Liver (tissue), 9 donors: Measurements from ENCODE around the gene FRMD4A. TPM values are rescaled to one million over a fixed set of nuclear protein-coding genes. Genes with fewer than 3 reads are reported as not detected.
A peak's percentile ranks its signal among the peaks of the same experiment; 100 is the strongest.
"Not testable (repeated sequence)": the region's sequence is repeated elsewhere in the genome, so short reads cannot be mapped to it uniquely, and the experiment has no call there.

Experiments used
- DNase-seq: peaks from one replicate; pipeline ENCODE4 v3.0.0-alpha.2; 2017; ENCODE audit warnings: low spot score
- H3K27ac ChIP-seq, 2 donors: one replicate each; pipeline ENCODE4 v1.7.0; 2013; ENCODE audit warnings: inconsistent platforms in 2 of 2, low read length in 2 of 2, control low read depth in 1 of 2, low read depth in 1 of 2, mild to moderate bottlenecking in 1 of 2
- H3K27me3 ChIP-seq, 4 donors: one replicate each; pipeline versions ENCODE4 v1.6.1 to v1.7.0; 2013; ENCODE audit warnings: low read length in 3 of 4, inconsistent platforms in 1 of 4, mild to moderate bottlenecking in 1 of 4, moderate library complexity in 1 of 4; ENCODE audit not compliant: control insufficient read depth in 4 of 4, insufficient read depth in 4 of 4
- H3K36me3 ChIP-seq, 4 donors: one replicate each; pipeline versions ENCODE4 v1.6.1 to v1.7.0; 2013; ENCODE audit warnings: low read length in 3 of 4, mild to moderate bottlenecking in 3 of 4, low read depth in 1 of 4, moderate library complexity in 1 of 4; ENCODE audit not compliant: control insufficient read depth in 4 of 4, insufficient read depth in 3 of 4
- H3K4me1 ChIP-seq, 4 donors: one replicate each; pipeline versions ENCODE4 v1.6.1 to v1.7.0; 2013; ENCODE audit warnings: low read length in 3 of 4, mild to moderate bottlenecking in 3 of 4, moderate library complexity in 1 of 4; ENCODE audit not compliant: control insufficient read depth in 4 of 4, insufficient read depth in 4 of 4
- H3K4me3 ChIP-seq, 3 donors: one replicate each; pipeline versions ENCODE4 v1.6.1 to v1.7.0; 2013; ENCODE audit warnings: low read length in 3 of 3, control low read depth in 1 of 3, low read depth in 1 of 3, mild to moderate bottlenecking in 1 of 3
- H3K9ac ChIP-seq, 2 donors: one replicate each; pipeline ENCODE4 v1.7.0; 2013; ENCODE audit warnings: low read length in 2 of 2, mild to moderate bottlenecking in 2 of 2, moderate library complexity in 2 of 2, control low read depth in 1 of 2, low read depth in 1 of 2
- H3K9me3 ChIP-seq, 4 donors: one replicate each; pipeline versions ENCODE4 v1.6.1 to v1.7.0; 2013; ENCODE audit warnings: low read length in 3 of 4; ENCODE audit not compliant: control insufficient read depth in 4 of 4
- ATF3 ChIP-seq: IDR thresholded peaks from 2 replicates; pipeline ENCODE4 v1.6.1; 2016; ENCODE audit warnings: antibody characterized with exemption
- CTCF ChIP-seq: fragments of 150-350 bp; IDR thresholded peaks from 2 replicates; pipeline ENCODE4 v1.5.1; 2017; ENCODE audit warnings: improper control_type of control experiment, low read depth, low read length; ENCODE audit not compliant: missing input control
- EGR1 ChIP-seq, 2 donors: IDR thresholded peaks; 2 replicates each; pipeline ENCODE4 v1.6.1; 2016 to 2018; ENCODE audit warnings: antibody characterized with exemption in 2 of 2, low read depth in 2 of 2
- FOXA1 ChIP-seq: IDR thresholded peaks from 2 replicates; pipeline ENCODE4 v1.6.1; 2016; ENCODE audit warnings: antibody characterized with exemption
- FOXA2 ChIP-seq: IDR thresholded peaks from 2 replicates; pipeline ENCODE4 v1.6.1; 2016; ENCODE audit warnings: antibody characterized with exemption
- GABPA ChIP-seq, 2 donors: IDR thresholded peaks in 1 of 2; conservative IDR thresholded peaks in 1 of 2; 2 replicates each; pipeline ENCODE4 v1.6.1; 2016; ENCODE audit warnings: antibody characterized with exemption in 2 of 2, mild to moderate bottlenecking in 1 of 2, moderate library complexity in 1 of 2
- HNF4A ChIP-seq, 2 donors: conservative IDR thresholded peaks; 2 replicates each; pipeline ENCODE4 v1.6.1; 2016; ENCODE audit warnings: antibody characterized with exemption in 2 of 2, mild to moderate bottlenecking in 2 of 2
- HNF4G ChIP-seq: IDR thresholded peaks from 2 replicates; pipeline ENCODE4 v1.6.1; 2016; ENCODE audit warnings: antibody characterized with exemption
- JUND ChIP-seq, 2 donors: IDR thresholded peaks; 2 replicates each; pipeline ENCODE4 v1.6.1; 2016; ENCODE audit warnings: antibody characterized with exemption in 2 of 2
- MAX ChIP-seq: IDR thresholded peaks from 2 replicates; pipeline ENCODE4 v1.6.1; 2016; ENCODE audit warnings: antibody characterized with exemption
- NR2F2 ChIP-seq: IDR thresholded peaks from 2 replicates; pipeline ENCODE4 v1.6.1; 2016; ENCODE audit warnings: antibody characterized with exemption
- RAD21 ChIP-seq, 2 donors: IDR thresholded peaks; 2 replicates each; pipeline ENCODE4 v1.6.1; 2016; ENCODE audit warnings: antibody characterized with exemption in 2 of 2, mild to moderate bottlenecking in 2 of 2
- REST ChIP-seq: IDR thresholded peaks from 2 replicates; pipeline ENCODE4 v1.6.1; 2016; ENCODE audit warnings: antibody characterized with exemption, mild to moderate bottlenecking
- RXRA ChIP-seq, 2 donors: IDR thresholded peaks; 2 replicates each; pipeline ENCODE4 v1.6.1; 2017 to 2018; ENCODE audit warnings: antibody characterized with exemption in 2 of 2, mild to moderate bottlenecking in 1 of 2
- SP1 ChIP-seq: IDR thresholded peaks from 2 replicates; pipeline ENCODE4 v1.6.1; 2018; ENCODE audit warnings: antibody characterized with exemption, mild to moderate bottlenecking
- TAF1 ChIP-seq: conservative IDR thresholded peaks from 2 replicates; pipeline ENCODE4 v1.6.1; 2016; ENCODE audit warnings: antibody characterized with exemption, mild to moderate bottlenecking
- YY1 ChIP-seq: IDR thresholded peaks from 2 replicates; pipeline ENCODE4 v1.6.1; 2016; ENCODE audit warnings: antibody characterized with exemption, mild to moderate bottlenecking
- ZBTB33 ChIP-seq: IDR thresholded peaks from 2 replicates; pipeline ENCODE4 v1.6.1; 2016; ENCODE audit warnings: antibody characterized with exemption
- WGBS: extraction: QIAGEN DNeasy Blood & Tissue Kit; methylation state at CpG from one replicate; pipeline ENCODE4 v1.1.7; 2013; 5-methylcytosine and 5-hydroxymethylcytosine counted together
- polyA plus RNA-seq, 2 donors: library from polyadenylated mRNA; stranded (reverse) in 1 of 2; unstranded in 1 of 2; fragments of 200-250 nt in 1 of 2; fragments of >200 nt in 1 of 2; fragmentation: Nextera tagmentation in 1 of 2; extraction: Ambion mirVana in 1 of 2; gene quantifications; one replicate each; pipeline versions ENCODE4 v1.2.1 to v1.2.3, GENCODE V29; 2013 to 2015
- total RNA-seq, 2 donors: library from RNA; depleted of rRNA; stranded (reverse); fragments of >200 nt; gene quantifications; one replicate each; pipeline ENCODE4 v1.2.3, GENCODE V29; 2014
- donor health status: healthy.
- donor health status: healthy.
- donor health status: healthy.
- donor health status: healthy.
- donor health status: healthy.

Gene FRMD4A
- total and polyA plus RNA-seq, 4 donors, result 8.2 to 34.3 (median 13.1) TPM

GRCh38 chr10:14047431-14047830 is 283.3 kb downstream of the FRMD4A start:
- peaks cover 0 to 6% (median 3%) of the 10 kb centered on the region in 4 donors for H3K4me1 ChIP-seq
- no peak for DNase-seq
- no peaks in the 10 kb centered on the region for H3K36me3 ChIP-seq
- no peak for TF ChIP-seq YY1
- no peak for TF ChIP-seq EGR1 (IDR thresholded peaks at IDR 0.05; ENCODE audit: low read depth in 2 of 2)
- TF ChIP-seq TAF1, result no peak
- no peak for TF ChIP-seq NR2F2
- TF ChIP-seq GABPA (IDR thresholded peaks at IDR 0.05 in 1 of 2, conservative IDR thresholded peaks at IDR 0.05 in 1 of 2), result no peak
- TF ChIP-seq MAX, result no peak
- no peak for TF ChIP-seq HNF4A (conservative IDR thresholded peaks at IDR 0.05)
- no peaks in the 10 kb centered on the region for H3K27me3 ChIP-seq
- no peak overlapping the region for H3K9ac ChIP-seq
- no peaks in the 10 kb centered on the region for H3K9me3 ChIP-seq
- H3K4me3 ChIP-seq, result no peak overlapping the region
- 83% methylated on average over 2 of the region's 2 CpGs for WGBS
- no peak overlapping the region for H3K27ac ChIP-seq

- not testable (repeated sequence) for H3K27ac ChIP-seq, H3K9me3 ChIP-seq, H3K27me3 ChIP-seq, H3K36me3 ChIP-seq, DNase-seq, H3K9ac ChIP-seq, H3K4me3 ChIP-seq
- WGBS, result 93% methylated on average over 7 of the region's 7 CpGs
- H3K4me1 ChIP-seq, result peaks cover 0 to 10% (median 1%) of the 10 kb centered on the region in 4 donors
These were observed 288.7 kb downstream of the FRMD4A start for GRCh38 chr10:14042051-14042450.

GRCh38 chr10:14040787-14041631 is 289.7 kb downstream of the FRMD4A start:
- peaks cover 0 to 10% (median 1%) of the 10 kb centered on the region in 4 donors for H3K4me1 ChIP-seq
- peak overlapping the region; percentile 10 to 51 for H3K27ac ChIP-seq
- WGBS, result 67% methylated on average over 9 of the region's 9 CpGs
- H3K4me3 ChIP-seq, result no peak overlapping the region
- no peaks in the 10 kb centered on the region for H3K36me3 ChIP-seq
- no peak for DNase-seq
- TF ChIP-seq RAD21 (IDR thresholded peaks at IDR 0.05) (no peak), YY1 (no peak), FOXA2 (no peak), GABPA (IDR thresholded peaks at IDR 0.05 in 1 of 2, conservative IDR thresholded peaks at IDR 0.05 in 1 of 2) (no peak), REST (no peak), HNF4A (conservative IDR thresholded peaks at IDR 0.05) (no peak), MAX (no peak), CTCF (no peak), FOXA1 (no peak), NR2F2 (no peak), HNF4G (no peak), ATF3 (no peak), EGR1 (IDR thresholded peaks at IDR 0.05; ENCODE audit: low read depth in 2 of 2) (no peak), SP1 (no peak), RXRA (IDR thresholded peaks at IDR 0.05) (no peak), ZBTB33 (no peak), JUND (IDR thresholded peaks at IDR 0.05) (no peak), TAF1 (no peak)
- H3K27me3 ChIP-seq, result no peaks in the 10 kb centered on the region
- H3K9me3 ChIP-seq, result no peaks in the 10 kb centered on the region
- H3K9ac ChIP-seq, result no peak overlapping the region
